ENCODE measurements around the gene RIC3.
A peak's percentile ranks its signal among the peaks of the same experiment; 100 is the strongest.

The RIC3 gene

GRCh38 chr11:8079111-8079675 lies 89.6 kb downstream of the RIC3 start:
- TF ChIP-seq CTCF (conservative IDR thresholded peaks at IDR 0.05; ENCODE audit: low read depth, low read length), result no peak
- Histone ChIP-seq H4K20me1 (ENCODE audit: insufficient read depth) (no peaks in the 10 kb centered on the region), H3K4me2 (no peak overlapping the region), H3K9ac (no peak overlapping the region), H3K36me3 (ENCODE audit: insufficient read depth) (no peaks in the 10 kb centered on the region), H3K4me1 (ENCODE audit: low read depth, poor library complexity, severe bottlenecking) (no peaks in the 10 kb centered on the region), H3K27ac (no peak overlapping the region), H2AFZ (ENCODE audit: low read depth) (no peak overlapping the region), H3K27me3 (ENCODE audit: insufficient read depth, low read depth) (no peaks in the 10 kb centered on the region), H3K79me2 (ENCODE audit: insufficient read depth, low read depth) (no peaks in the 10 kb centered on the region), H3K4me3 (IDR thresholded peaks at IDR 0.05; ENCODE audit: insufficient read depth, low read depth, low read length) (no peak overlapping the region)

GRCh38 chr11:8075119-8075726 lies 93.6 kb downstream of the RIC3 start:
- Histone ChIP-seq H3K4me1 (ENCODE audit: low read depth, poor library complexity, severe bottlenecking) (no peaks in the 10 kb centered on the region), H3K27me3 (ENCODE audit: insufficient read depth, low read depth) (no peaks in the 10 kb centered on the region), H3K4me3 (IDR thresholded peaks at IDR 0.05; ENCODE audit: insufficient read depth, low read depth, low read length) (no peak overlapping the region), H3K4me2 (no peak overlapping the region), H2AFZ (ENCODE audit: low read depth) (no peak overlapping the region), H3K9ac (no peak overlapping the region), H3K27ac (no peak overlapping the region), H3K36me3 (ENCODE audit: insufficient read depth) (no peaks in the 10 kb centered on the region), H3K79me2 (ENCODE audit: insufficient read depth, low read depth) (no peaks in the 10 kb centered on the region), H4K20me1 (ENCODE audit: insufficient read depth) (no peaks in the 10 kb centered on the region)
- no peak for TF ChIP-seq CTCF (conservative IDR thresholded peaks at IDR 0.05; ENCODE audit: low read depth, low read length)

- Histone ChIP-seq H4K20me1 (ENCODE audit: insufficient read depth) (no peaks in the 10 kb centered on the region), H3K4me1 (ENCODE audit: low read depth, poor library complexity, severe bottlenecking) (no peaks in the 10 kb centered on the region), H2AFZ (ENCODE audit: low read depth) (no peak overlapping the region), H3K79me2 (ENCODE audit: insufficient read depth, low read depth) (no peaks in the 10 kb centered on the region), H3K27me3 (ENCODE audit: insufficient read depth, low read depth) (no peaks in the 10 kb centered on the region), H3K4me2 (no peak overlapping the region), H3K4me3 (IDR thresholded peaks at IDR 0.05; ENCODE audit: insufficient read depth, low read depth, low read length) (no peak overlapping the region), H3K9ac (no peak overlapping the region), H3K27ac (no peak overlapping the region), H3K36me3 (ENCODE audit: insufficient read depth) (no peaks in the 10 kb centered on the region)
- no peak for TF ChIP-seq CTCF (conservative IDR thresholded peaks at IDR 0.05; ENCODE audit: low read depth, low read length)
These were observed 96.9 kb downstream of the RIC3 start for GRCh38 chr11:8071616-8072581.

- no peaks in the 10 kb centered on the region for H3K27me3 ChIP-seq (ENCODE audit: insufficient read depth, low read depth)
- no peak overlapping the region for H3K4me3 ChIP-seq (IDR thresholded peaks at IDR 0.05; ENCODE audit: insufficient read depth, low read depth, low read length)
- peak; percentile 52; the same call in 1 of the 2 replicates for TF ChIP-seq CTCF (conservative IDR thresholded peaks at IDR 0.05; ENCODE audit: low read depth, low read length)
- H4K20me1 ChIP-seq (ENCODE audit: insufficient read depth), result no peaks in the 10 kb centered on the region
- no peak overlapping the region for H3K4me2 ChIP-seq
- no peaks in the 10 kb centered on the region for H3K36me3 ChIP-seq (ENCODE audit: insufficient read depth)
- H2AFZ ChIP-seq (ENCODE audit: low read depth), result no peak overlapping the region
- no peak overlapping the region for H3K9ac ChIP-seq
- no peaks in the 10 kb centered on the region for H3K79me2 ChIP-seq (ENCODE audit: insufficient read depth, low read depth)
- no peak overlapping the region for H3K27ac ChIP-seq
- H3K4me1 ChIP-seq (ENCODE audit: low read depth, poor library complexity, severe bottlenecking), result no peaks in the 10 kb centered on the region
These were observed 98.3 kb downstream of the RIC3 start for GRCh38 chr11:8070417-8071115.

Data from KMS-11 (cell line).